Ramos (cell line): ENCODE results near the gene RAB34.
"Not testable (repeated sequence)": the region's sequence is repeated elsewhere in the genome, so short reads cannot be mapped to it uniquely, and the experiment has no call there.

Experiments used
- in situ Hi-C: fragments of 300-500 bp; cut with MboI; formaldehyde crosslinking; loops from one replicate; pipeline ENCODE4 v1.14.3; 2022; ENCODE audit warnings: low sequenced_read_pairs; ENCODE audit not compliant: unreplicated experiment

RAB34 gene

DNA sequence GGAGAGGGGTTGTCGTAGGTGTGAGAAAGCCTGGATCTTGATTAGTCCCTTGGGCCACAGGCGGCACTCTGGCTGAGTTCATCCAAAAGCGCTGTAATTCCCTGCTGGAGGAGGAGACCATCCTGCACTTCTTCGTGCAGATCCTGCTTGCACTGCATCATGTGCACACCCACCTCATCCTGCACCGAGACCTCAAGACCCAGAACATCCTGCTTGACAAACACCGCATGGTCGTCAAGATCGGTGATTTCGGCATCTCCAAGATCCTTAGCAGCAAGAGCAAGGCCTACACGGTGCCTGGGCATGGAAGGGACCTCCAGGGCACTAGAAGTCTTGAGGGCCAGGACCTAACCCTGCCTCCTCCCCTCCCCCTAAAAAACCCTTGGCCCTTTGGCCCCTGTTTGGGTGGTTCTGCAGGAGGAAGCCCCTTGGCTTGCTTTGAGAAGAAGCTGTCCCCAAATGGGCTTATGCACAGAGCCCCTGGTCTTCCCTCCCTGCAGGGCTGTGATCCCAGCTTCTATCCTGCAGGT lies 17.1 kb upstream of the RAB34 start:
- in situ Hi-C loops = loop anchor here (25.0 kb wide), 2 partner anchors 828 to 978 kb away; partner anchors contain the start of genes ABHD15 and TP53I13

DNA sequence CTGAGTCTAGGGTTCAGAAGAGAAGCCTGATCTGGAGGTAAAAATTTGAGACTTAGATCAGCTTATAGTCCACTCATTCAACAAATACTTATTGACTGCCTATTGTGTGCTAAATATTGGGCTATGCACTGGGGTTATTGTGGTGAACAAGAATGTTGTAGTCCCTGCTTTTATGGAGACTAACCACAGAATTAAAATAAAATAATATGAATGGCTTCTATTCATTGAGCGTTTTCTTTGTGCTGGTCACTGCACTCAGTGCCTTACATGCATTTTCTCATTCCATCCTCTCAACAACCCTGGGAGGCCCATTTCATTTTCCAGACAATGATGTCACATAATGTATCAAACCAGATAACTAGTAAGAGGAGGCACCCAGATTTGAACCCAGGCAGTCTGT lies 15.7 kb upstream of the RAB34 start:
- in situ Hi-C loops = loop anchor here (25.0 kb wide), 2 partner anchors 829 to 979 kb away; partner anchors contain the start of genes ABHD15 and TP53I13

DNA sequence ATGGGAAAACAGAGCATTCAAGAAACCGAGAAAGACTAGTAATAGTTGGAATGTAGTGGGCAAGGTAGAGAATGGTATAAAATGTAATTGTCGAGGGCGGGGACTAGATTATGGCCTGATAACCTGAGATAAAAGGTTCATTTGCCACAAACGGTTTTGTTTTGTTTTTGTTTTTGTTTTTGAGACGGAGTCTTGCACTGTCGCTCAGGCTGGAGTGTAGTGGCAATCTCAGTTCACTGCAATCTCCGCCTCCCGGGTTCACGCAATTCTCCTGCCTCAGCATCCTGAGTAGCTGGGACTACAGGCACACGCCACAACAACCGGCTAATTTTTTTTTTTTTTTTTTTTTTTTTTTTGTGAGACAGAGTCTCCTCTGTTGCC lies 12.3 kb upstream of the RAB34 start:
- in situ Hi-C loops = loop anchor here (25.0 kb wide), 2 partner anchors 832 to 982 kb away; partner anchors contain the start of genes ABHD15 and TP53I13

DNA sequence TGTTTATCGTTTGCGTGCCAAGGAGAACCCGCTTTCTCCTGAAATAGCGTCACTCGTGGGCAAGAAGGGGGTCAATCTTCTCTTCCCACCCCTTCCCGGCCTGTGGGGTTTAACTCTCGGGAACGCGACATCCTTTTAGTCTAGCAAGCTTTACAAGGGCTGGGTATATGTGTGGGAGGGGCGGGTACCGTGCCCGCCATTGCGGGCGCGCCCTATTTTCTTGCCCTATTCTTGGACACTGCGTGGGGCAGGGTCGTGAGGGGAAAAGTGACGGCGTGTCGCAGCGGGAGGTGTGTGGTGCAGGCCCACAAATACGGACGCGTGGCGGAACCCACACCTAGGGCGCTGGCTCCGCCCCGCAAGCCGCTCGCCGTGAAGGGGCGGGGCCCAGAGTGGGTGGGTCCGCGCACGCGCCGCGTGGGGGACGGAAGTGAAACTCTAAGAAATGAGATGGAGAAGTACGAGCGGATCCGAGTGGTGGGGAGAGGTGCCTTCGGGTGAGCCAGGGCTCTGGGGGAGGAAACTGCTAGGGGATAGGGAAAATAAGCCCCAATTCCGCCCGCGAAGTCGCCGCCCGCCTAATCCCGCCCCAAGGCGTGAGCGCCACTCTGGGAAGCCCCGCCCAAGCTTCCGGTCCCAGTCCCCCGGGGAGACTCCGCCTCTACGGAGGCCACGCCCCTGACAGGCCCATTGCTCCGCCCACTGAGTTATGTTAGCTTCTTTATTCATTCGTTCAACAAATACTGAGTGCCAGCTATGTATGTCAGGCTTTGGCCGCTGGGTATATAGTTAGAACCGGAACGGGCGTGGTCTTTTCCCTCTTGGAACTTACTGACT lies 10.9 kb upstream of the RAB34 start, which contains the start of gene NEK8:
NEK8 (plus strand) TSS at position 425 of the 837 bp plus-strand sequence; CDS start at position 451, 26 bp downstream.
- in situ Hi-C loops = loop anchor here (25.0 kb wide), 2 partner anchors 834 to 984 kb away; partner anchors contain the start of genes ABHD15 and TP53I13

DNA sequence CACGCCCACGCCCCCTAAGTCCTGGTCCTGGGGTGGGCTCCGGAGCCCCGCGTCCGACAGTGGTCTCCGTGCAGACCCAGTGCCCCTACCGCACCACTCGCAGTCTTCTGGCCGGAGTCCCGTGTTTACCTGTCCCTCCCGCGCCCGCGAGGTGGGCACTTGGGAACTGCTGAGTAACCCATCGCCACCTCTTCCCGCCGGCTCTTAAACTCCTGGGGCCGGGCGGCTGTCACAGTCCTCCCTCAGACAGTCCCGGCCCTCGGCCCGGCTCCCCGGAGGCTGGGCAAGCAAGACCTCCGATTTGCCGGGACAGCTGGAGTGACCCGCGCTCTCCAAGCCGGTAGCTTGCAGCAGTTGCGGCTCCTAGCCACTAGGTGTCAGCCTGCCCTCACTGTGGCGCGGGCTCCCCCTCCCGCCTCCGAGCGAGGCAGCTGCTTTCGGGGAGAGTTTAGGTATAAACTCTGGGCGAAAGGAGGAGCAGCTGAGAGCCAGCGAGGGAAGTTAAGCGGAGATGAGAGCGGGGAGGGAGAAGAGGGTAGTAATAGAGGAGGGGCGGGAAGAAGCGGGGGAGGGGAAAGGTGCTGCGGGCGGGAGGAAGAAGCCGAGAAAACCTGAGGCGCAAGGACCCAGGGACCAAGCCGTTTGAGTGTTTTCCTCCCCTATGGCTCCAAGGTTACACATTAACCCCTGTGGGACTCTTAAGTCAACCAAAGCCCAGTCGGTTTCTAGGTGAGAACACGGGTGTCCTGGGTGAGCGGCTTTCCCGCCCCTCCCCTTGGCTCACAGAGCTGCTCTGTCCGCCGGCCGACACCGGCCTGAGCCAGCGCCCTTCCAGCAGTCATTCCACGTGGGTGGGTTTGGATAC lies 9.2 kb upstream of the RAB34 start:
- in situ Hi-C loops = loop anchor here (25.0 kb wide), 2 partner anchors 835 to 985 kb away; partner anchors contain the start of genes ABHD15 and TP53I13

DNA sequence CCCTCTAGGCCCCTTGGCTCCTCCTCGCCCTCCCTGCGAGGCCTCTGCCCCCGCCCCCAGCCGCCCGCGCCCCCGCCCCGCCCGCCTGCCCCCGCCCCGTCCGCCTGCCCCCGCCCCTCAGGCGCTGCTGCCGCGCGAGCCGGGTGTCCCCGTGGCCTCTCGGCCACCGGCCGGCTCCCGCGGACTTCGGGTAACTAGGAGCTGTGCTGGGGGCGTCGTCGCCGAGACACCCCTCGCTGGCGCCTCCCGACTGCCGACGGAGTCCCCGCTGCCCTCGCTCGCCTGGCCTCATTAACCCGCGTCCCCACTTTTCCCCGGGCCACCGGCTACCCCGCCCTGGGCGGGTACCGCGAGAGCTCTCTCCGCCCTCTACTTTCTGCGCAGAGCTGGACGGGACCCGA lies 8.6 kb upstream of the RAB34 start, which contains the start of gene TLCD1:
TLCD1 (minus strand) TSS at position 8 of the 401 bp plus-strand sequence. CDS start 136 bp downstream, outside the sequence.
- in situ Hi-C loops = loop anchor here (25.0 kb wide), 2 partner anchors 836 to 986 kb away; partner anchors contain the start of genes ABHD15 and TP53I13

DNA sequence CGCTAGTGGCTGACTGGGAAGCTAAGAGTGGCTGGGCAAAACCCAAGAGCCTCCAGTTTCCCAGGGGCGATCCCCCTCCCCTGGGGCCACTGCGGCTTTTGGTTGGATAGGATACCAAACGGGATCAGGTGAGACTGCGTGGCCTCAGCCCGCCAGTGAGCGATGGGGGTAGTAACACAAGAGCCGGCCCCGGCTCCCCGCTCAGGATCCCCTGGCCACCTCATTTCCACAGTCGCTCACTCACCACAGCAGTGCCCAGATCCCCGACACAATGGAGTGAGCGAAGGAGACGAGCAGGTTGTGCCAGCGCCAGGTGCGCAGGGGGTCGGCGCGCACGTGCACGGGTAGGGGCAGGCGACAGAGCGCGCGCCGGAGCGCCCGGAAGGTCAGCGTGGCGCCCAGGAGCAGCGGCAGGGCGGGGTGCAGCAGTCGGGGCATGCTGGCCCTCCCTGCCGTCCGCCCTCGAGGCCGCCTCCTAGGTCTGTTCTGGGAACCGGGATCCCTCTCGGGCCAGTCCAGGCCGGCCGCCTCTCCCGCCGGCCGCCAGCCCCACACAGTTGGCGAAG lies 8.1 kb upstream of the RAB34 start:
- in situ Hi-C loops = loop anchor here (25.0 kb wide), 2 partner anchors 837 to 987 kb away; partner anchors contain the start of genes ABHD15 and TP53I13

DNA sequence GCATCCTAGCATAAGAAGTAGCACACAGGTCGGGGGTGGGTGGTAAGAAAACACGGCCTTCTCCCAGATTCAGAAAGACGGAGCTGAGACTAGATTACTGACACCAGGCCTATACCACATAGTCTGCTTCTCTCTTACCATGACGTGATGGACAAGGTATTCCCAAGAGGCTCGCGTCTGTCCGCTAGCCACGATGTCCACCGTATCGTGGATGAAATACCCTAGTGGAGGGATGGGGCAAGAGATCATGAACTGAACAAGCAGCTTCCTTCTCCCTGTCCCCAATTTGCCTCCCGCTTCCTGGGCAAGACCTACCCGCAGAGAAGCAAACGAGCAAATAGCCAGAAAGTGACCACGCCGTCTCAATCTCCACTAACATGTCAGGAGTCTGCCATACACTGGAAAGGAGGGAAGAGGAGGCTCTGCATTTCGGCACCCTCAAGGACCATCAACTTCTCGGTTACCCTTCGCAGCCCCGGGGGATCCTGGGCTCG lies 7.5 kb upstream of the RAB34 start:
- in situ Hi-C loops = loop anchor here (25.0 kb wide), 2 partner anchors 837 to 987 kb away; partner anchors contain the start of genes ABHD15 and TP53I13

DNA sequence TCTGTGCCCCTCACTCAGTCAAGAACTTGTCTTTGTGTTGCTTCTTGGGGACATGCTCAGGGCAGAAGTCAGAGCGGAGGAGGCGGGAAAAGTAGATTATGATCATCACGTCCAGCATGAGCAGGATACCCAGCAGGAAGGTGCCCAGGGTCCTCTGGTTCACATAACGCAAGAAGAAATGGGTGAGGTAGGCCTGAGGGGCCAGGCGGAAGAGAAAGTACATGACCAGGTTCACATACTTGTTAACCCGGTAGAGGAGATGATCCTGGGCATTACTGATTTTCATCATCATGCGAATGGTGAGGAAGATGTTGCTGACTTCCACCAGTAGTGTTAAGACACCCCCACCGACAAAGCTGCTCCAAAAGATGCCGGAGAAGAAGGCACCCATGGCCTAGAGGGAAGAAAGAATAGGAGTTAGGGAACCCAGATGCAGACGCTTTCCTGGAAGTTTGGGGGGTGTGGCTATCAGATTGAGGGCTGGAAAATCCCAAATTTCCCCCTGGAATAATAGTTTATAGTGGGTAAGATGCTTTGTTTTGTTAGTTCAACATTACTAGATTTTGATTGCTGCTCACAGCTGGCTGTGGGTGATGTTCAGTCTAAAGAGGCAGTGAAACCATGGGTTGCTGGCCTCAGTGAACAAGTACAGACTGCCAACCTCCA lies 7.0 kb upstream of the RAB34 start:
- in situ Hi-C loops = loop anchor here (25.0 kb wide), 2 partner anchors 838 to 988 kb away; partner anchors contain the start of genes ABHD15 and TP53I13

DNA sequence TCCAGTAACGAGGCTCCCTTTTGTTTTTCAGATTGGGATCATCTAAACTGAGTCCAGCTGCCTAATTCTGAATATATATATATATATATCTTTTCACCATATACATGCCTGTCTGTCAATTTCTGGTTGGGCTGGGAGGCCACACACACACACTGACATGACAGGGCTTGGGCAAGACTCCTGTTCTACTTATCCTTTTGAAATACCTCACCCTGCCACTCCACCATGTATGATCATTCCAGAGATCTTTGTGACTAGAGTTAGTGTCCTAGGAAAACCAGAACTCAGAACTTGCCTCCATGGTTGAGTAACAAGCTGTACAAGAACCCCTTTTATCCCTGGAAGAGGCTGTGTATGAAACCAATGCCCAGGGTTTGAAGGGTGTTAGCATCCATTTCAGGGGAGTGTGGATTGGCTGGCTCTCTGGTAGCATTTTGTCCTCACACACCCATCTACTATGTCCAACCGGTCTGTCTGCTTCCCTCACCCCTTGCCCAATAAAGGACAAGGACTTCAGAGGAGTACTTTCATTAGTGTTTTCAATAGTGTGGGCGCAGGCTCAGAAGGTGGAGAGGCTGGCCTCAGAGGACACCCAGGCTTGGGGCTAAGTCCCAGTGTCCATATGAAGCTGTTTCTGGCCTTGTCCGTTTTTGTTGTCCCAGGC lies 6.3 kb upstream of the RAB34 start:
- in situ Hi-C loops = not testable (repeated sequence)

DNA sequence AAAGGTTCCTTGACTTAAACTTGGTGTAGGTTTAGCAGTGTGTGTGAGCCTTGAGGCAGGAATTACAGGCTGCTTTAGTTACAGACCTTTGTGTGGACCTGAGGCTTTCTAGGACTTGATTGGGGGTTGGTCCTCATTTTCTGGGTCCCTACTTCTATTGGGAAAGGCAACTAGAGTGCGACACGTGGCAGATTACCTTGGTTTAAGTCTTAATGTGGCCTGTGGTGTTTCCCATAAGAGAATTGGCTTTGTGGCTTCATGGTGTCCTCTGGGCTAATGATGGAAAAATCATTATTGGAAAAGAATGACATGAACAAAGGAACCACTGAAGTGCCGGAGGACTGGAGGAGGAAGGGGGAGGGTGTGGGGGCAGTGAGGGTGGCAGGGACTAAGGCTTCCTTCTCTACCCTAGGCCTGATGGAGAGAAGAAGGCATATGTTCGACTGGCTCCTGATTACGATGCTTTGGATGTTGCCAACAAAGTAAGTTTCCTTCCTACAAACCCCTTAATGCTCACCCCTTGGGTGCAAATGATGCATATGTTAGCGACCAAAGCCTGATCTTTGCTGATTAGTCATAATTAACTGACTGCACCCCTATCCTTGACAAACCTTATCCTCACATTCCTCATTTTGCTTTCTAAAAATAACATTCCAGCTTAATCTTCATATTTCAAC lies 5.6 kb upstream of the RAB34 start:
- in situ Hi-C loops = no loop called here

DNA sequence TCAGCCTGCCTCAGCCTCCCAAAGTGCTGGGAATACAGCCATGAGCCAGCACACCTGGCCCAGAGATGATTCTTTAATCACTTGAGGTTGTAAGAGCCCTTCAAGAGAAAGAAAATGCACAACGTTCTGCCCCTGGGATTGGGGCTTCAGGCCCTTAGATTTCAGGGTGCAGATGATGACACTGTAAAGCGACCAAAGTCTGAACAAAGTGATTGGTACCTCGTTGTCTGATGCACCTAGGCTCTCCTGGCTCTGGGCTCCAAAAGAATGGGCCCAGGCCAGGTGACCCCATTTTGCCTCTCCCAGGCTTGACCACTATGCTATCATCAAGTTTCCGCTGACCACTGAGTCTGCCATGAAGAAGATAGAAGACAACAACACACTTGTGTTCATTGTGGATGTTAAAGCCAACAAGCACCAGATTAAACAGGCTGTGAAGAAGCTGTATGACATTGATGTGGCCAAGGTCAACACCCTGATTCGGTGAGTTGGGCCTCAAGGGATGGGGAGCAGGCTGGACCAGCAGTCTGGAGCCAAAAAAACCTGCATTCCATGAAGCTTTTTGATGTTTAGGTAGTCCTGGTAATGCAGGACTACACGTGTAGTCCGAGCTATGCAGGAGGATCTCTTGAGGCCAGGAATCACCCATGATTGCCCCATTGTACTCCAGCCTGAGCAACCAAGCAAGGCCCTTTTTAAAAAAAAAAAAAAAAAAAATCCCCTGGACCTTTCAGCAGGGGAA lies 4.9 kb upstream of the RAB34 start:
- in situ Hi-C loops = no loop called here

DNA sequence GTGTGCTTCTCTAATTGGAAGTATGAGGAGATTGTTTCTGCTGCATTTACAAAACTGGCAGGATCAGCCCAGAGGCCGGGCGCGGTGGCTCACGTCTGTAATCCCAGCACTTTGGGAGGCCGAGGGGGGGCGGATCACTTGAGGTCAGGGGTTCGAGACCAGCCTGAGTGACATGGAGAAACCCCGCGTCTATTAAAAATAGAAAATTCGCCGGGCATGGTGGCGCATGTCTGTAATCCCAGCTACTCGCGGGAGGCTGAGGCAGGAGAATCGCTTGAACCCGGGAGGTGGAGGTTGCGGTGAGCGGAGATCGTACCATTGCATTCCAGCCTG lies 3.3 kb upstream of the RAB34 start:
- in situ Hi-C loops = not testable (repeated sequence)

DNA sequence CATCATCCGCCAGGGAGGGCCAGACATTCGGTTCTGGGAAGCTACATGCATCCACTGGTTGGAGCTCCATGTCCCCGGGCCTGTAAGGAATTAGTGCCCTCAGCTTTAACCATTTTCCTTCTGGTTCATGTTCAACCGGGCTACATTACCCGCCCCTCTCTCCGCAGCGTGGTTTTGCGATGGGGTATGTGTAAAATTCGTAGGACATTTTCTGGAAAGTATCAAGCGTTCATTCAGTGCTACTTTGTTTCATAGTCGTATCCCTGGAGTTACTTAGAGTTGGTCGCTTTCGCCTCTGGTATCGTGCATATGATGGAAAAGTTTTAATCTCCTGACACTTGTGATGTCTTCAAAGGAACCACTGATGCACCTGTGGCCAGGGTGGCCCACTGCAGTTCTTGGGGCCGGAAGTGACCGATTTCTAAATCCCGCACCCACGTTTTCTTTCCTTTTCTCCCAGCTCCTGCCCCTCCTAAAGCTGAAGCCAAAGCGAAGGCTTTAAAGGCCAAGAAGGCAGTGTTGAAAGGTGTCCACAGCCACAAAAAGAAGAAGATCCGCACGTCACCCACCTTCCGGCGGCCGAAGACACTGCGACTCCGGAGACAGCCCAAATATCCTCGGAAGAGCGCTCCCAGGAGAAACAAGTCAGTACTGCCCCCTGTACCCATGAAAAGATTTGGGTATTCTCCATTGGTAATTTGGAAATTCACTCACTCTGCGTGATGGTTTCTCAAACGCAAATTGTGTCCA lies 2.8 kb upstream of the RAB34 start:
- in situ Hi-C loops = no loop called here

DNA sequence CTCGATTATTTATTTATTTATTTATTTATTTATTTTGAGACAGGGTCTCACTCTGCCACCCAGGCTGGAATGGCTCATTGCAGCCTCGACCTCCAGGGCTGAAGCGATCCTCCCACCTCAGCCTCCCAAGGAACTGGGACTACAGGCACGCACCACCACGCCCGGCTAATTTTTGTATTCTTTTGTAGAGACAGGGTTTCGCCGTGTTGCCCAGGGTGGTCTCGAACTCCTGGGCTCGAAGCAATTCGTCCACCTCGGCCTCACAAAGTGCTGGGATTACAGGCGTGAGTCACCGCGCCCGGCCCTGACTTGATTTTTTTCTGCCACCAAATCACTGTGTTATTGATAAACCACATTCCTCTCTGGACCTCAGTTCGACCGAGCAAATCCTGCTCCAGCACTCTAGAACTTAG lies 1.4 kb upstream of the RAB34 start:
- in situ Hi-C loops = no loop called here

DNA sequence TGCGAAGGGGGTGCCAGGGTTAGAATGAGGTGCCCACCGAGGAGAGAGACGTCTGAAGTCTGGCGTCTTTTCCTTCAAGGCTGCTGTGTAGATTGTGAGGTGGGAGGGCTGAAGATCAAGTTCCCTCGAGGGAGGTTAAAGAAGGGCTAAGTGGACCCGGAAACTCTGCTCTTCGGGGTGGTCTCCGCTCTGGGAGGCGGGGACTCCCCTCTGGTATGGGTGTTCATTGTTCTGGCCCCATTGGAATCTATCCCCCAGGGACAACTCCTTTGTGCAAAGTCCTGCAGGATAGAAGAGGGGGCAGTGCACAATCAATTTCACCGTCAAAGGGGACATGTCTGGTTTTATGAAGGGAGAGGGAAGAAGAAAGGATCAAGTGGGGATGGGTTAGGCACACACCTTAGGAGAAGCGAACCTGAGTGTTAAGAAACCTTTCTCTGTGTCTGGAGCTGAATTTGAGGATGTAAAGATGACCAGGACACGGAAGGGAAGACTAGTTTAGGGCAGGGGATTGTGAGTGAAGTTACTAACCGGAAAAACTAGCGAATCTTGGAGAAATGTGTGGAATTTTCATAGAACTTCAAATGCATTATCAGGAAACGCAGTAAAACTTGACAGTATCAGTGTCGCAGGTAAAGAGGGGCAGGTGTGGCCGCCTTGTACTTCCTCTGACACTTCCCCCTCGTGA lies 809 bp upstream of the RAB34 start:
- in situ Hi-C loops = no loop called here
